GM12874 (cell line): Measurements from ENCODE around the gene XXYLT1.

ENCODE experiments used
- TF ChIP-seq, protein P1 (sequence below): IDR thresholded peaks from 2 replicates; pipeline ENCODE4 v1.5.1; 2011; ENCODE audit warnings: low read depth, mild to moderate bottlenecking, control low read depth, low read length, moderate library complexity; ENCODE audit not compliant: insufficient read depth

Gene XXYLT1

DNA sequence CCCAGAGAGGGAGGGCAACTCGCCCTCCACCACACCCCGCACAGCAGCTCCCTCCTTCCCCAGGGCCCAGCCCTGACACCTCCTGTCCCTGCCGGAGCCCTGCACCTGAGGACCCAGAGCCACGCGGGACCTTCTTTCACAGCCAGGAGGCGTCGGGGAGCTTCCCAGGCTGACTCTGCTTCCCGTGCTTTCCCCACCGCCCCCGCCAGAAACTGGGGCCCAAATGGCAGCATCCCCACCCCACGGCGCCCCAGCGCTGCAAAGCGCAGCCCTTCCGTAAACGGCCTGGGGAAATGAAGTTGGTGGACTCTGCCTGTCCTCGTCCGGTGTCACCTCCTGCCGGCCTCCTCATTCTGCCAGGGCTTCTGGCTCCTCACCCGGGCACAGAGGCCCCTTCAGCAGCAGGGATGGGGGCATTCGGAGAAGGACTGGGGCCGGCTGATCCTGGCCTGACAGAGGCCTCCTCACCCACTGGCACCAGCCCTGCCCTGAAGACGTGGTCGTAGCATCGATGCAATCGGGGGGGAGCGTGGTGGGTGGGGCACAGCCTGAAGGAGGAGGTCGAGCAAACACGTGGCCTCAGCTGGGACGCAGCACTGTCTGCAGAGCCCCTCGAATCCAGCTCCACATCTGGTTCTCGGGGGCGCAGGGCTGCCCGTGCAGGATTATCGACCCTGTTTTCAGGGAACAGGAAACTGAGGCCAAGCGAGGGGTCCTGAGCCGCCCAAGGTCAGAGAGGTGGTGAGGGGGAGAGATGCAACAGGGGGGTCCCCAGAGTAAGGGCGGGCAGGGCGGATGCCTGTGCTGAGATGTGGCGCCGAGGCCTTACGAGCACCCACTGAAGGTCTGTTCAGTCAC lies 235.4 kb downstream of the XXYLT1 start:
- TF ChIP-seq, protein P1, sequence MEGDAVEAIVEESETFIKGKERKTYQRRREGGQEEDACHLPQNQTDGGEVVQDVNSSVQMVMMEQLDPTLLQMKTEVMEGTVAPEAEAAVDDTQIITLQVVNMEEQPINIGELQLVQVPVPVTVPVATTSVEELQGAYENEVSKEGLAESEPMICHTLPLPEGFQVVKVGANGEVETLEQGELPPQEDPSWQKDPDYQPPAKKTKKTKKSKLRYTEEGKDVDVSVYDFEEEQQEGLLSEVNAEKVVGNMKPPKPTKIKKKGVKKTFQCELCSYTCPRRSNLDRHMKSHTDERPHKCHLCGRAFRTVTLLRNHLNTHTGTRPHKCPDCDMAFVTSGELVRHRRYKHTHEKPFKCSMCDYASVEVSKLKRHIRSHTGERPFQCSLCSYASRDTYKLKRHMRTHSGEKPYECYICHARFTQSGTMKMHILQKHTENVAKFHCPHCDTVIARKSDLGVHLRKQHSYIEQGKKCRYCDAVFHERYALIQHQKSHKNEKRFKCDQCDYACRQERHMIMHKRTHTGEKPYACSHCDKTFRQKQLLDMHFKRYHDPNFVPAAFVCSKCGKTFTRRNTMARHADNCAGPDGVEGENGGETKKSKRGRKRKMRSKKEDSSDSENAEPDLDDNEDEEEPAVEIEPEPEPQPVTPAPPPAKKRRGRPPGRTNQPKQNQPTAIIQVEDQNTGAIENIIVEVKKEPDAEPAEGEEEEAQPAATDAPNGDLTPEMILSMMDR, result 0 out of 2 replicates have a peak, but pooled peaks have one; percentile 23

DNA sequence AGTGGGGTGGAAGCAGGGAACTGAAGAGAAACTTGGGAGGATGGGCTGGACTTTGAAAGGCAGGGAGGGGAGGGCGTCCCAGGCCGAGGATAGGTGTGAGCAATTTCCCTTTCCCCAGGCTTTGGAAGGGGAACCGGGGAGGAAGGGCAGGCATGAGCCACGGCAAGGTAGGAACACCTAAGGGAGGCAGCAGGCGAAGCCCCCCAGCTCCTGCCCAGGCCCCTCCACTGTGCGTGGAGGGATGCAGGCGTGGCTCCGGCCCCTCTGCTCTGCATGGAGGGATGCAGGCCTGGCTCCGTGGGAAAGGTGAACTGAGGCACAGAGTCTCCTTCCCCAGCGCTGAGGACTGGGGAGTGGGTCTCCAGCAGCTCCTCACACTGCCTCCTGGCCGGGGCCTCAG lies 236.4 kb downstream of the XXYLT1 start:
- TF ChIP-seq, protein P1, result no peak

DNA sequence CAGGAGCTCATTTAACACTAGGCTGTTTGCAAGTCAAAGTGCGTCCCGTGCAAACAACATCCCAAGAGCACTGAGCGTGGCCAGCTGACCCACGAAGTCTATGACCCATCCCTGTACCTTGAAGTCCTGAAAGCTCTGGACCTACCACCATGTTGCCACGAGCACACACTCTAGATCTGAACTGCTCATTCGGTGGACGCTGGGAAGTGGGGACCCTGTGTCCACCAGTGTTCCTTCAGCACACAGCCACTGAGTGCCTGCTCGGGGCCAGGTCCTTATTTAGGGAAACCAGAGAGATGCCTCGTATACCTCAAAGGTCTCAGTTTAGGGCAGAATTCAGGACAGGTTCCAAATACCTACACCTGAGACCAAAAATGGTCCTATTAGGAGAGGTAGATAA lies 236.9 kb downstream of the XXYLT1 start:
- TF ChIP-seq, protein P1, result no peak

DNA sequence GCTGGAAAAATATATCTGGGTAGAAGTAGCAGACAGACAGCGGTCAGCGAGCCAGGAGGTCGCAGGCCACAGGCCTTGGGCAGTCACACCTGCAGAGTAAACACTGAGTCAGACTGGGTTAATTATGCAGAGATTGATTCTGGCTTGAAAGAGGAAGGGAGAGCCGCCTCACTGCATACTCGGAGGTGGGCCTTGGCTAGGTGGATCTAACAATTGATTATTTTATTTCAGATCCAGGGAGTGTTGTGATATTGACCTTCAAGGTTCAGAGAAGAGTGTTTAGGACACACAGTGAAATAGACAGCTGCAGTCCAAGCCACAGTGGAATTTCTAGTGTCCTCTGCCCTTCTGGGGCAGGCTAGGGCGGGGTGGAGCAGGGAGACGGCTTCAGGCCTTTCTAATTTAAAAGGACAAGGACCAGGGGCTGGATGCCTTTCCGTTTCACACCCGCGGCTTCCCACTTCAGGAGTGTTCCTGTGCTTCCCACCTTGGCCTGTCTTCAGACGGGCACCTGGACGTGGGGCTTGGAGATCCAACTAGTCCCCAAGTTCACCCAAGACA lies 237.3 kb downstream of the XXYLT1 start:
- TF ChIP-seq, protein P1, result no peak

DNA sequence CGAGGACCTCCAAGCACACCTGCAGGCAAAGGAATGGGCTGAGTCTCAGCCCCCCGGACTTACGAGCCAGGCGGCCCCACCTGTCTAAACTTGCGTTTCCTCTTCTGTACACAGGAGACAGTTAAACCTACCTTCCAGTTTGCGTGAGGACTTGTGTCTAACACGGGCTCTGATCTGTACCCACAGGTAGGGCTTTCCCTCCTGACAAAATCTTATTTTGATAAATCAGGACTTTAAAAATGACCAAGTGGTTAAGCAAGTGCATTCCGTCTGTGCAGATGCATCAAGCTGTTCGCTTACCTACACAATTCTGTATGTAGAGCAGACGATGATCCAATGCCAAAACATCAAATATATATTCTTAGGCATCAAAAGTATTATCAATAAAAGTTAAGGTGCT lies 238.0 kb downstream of the XXYLT1 start:
- TF ChIP-seq, protein P1, result no peak

DNA sequence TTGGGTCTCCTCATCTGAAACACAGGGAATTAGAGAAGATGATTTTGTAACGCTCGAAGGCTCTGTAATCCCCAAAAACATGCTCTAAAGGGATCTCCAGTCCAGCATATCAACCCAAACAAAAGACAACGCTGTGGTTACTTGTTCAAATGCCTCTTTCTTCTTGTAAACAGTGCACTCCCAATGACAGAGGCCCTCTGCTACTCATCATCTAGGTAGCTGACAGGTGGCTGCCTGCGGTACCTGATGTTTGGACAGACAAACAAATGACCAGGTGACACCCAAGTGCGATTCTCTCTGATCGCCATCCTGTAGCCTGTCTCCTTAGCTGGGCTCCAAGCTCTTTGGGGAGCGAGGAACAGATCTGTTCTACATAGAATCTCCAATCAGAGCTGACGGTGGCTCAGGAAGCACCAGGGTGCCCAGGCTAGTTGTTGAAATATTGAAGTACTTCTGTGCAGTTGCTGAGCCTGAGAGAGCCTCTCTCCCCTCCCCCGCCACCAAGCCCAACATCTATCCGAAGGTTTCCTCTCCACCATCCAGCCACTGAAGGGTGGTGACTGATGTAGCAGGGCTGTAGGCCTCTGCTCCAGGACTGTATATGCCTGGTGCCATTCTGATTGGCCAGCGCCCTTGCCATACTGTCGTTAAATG lies 238.7 kb downstream of the XXYLT1 start:
- TF ChIP-seq, protein P1, result no peak

DNA sequence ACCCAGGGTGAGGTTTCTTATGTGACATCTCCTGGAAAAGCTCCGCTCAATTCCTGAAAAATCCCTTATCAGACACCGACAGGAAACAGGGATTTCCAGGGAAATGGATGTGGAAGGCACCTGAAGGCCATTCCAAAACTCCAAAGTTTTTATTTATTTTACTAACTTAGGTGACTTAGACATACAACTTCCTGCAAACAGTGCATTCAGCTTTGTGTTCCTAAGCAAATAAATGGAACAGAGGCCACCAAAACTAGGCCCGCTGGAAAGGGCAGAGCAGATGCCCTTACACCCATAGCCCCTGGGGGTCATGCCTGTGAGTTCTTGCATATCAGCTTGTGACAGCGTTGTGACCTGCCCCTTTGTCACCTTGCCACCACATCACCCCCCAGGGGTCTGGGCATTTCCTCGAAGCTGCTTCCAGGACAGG lies 239.4 kb downstream of the XXYLT1 start:
- TF ChIP-seq, protein P1, result no peak
